Epithelial cell of proximal tubule (primary cell): ENCODE data around the gene TRAF3IP1. TPM values are rescaled to one million over a fixed set of nuclear protein-coding genes. Genes with fewer than 3 reads are reported as not detected.
"Not testable (repeated sequence)": the region's sequence is repeated elsewhere in the genome, so short reads cannot be mapped to it uniquely, and the experiment has no call there.

ENCODE experiments used
- DNase-seq: peaks from one replicate; pipeline ENCODE4 v3.0.0-alpha.2; 2011; ENCODE audit warnings: low read depth
- H3K4me3 ChIP-seq: 2 replicates; pipeline ENCODE4 v1.5.1; 2011; ENCODE audit warnings: low read depth, mild to moderate bottlenecking, low read length
- CTCF ChIP-seq: conservative IDR thresholded peaks from 2 replicates; pipeline ENCODE4 v1.5.1; 2012; ENCODE audit warnings: low read depth, mild to moderate bottlenecking, low read length
- total RNA-seq: library from RNA; depleted of rRNA; stranded (reverse); fragments of >200 nt; gene quantifications from 2 replicates; pipeline ENCODE4 v1.2.3, GENCODE V29; 2015

The TRAF3IP1 gene
- total RNA-seq, 1 donor from 2014 or later = 8.5 TPM

GRCh38 chr2:238304116-238304515, 16.2 kb upstream of the TRAF3IP1 start:
- TF ChIP-seq CTCF = no peak
- no peak overlapping the region for H3K4me3 ChIP-seq
- DNase-seq = no peak

DNA sequence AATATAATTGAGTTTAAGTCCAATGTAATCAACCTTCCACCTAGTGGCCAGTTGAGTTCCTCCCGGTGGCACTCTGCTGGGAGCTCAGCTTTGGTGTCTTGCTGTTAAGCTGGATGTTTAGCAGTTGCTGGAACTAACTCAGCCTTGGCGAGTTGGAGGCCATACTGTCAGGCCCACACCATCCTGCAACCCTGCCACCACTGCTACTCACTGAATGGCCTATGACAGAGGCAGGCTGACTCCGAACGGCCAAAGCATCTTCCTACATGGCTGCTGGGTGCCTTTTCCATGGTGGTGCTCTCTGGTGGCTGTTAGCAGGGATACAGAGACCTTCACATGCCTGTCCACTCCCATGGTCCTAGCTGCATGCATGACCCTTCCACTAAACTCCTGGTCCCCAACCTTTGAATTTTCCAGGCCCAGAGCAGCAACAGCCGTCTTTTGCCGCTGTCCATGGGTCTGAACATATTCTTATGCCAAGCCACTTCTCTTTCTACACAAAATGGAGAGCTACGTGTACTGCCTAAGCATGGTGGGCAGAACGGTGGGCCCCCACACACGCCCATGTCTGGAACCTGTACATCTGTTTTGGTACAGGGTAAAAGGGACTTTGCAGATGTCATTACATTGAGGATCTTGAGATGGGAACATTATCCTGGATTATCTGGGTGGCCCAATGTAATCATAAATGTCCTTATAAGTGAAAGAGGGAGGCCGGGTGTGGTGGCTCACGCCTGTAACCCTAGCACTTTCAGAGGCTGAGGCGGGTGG, 15.0 kb upstream of the TRAF3IP1 start:
- TF ChIP-seq CTCF = peak; percentile 49
- H3K4me3 ChIP-seq = no peak overlapping the region
- no peak for DNase-seq

- TF ChIP-seq CTCF = no peak
- no peak for DNase-seq
- no peak overlapping the region for H3K4me3 ChIP-seq
These were observed 14.2 kb upstream of the TRAF3IP1 start for GRCh38 chr2:238305965-238306671.

DNA sequence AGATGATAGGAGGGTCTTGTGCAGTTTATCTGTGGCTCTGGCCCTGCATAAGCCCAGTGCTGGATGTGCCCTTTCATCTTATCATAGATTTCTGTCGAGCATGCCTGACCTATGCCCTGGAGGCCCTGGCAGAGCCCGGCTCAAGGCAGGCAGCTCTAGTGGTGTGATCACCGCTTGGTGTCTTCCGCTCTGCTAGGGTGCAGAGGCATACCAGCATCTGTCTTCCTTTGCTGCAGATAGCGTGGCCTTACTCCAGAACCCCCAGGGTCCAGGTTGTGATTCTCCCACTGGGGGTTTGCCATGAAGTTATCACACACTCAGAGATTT, 13.7 kb upstream of the TRAF3IP1 start:
- DNase-seq = no peak
- no peak overlapping the region for H3K4me3 ChIP-seq
- TF ChIP-seq CTCF = no peak

- peak; percentile 45 for TF ChIP-seq CTCF
- no peak for DNase-seq
- no peak overlapping the region for H3K4me3 ChIP-seq
These were observed 12.1 kb upstream of the TRAF3IP1 start for GRCh38 chr2:238308177-238308576.

DNA sequence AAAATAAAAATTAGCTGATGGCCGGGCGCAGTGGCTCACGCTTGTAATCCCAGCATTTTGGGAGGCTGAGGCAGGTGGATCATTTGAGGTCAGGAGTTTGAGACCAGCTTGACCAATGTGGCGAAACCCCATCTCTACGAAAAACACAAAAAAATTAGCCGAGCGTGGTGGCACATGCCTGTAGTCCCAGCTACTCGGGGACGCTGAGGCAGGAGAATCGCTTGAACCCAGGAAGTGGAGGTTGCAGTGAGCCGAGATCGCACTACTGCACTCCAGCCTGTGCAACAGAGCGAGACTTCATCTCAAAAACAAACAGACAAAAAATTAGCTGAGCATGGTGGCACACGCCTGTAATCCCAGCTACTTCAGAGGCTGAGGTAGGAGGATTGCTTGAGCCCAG, 9.6 kb upstream of the TRAF3IP1 start:
- not testable (repeated sequence) for H3K4me3 ChIP-seq, DNase-seq

GRCh38 chr2:238313289-238313990, 6.9 kb upstream of the TRAF3IP1 start:
- DNase-seq = no peak
- no peak for TF ChIP-seq CTCF
- H3K4me3 ChIP-seq = no peak overlapping the region
